ENCODE measurements around the gene GDPD2. TPM values are rescaled to one million over a fixed set of nuclear protein-coding genes. Genes with fewer than 3 reads are reported as not detected.

The GDPD2 gene
- total and polyA plus RNA-seq, 2 donors from 2014 or later: 2.5 to 7.0 TPM

DNA sequence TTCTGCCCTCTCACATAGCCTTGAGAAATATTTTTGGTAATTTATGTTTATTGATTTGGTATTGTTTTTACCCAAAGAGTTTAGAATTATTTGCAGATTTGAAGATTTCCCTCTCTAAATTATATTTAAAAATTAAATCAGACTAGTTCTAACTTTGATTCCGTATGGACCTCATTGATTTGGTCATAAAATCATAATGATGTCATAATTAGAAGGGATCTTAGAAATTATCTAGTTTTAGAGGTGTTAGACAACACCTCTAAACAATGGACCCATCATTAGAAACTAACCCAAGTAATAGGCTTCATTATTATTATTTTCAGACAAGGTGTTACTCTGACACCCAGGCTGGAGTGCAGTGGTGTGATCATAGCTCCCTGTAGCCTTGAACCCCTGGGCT lies 45.6 kb downstream of the GDPD2 start:
- no peaks in the 10 kb centered on the region for H3K9me3 ChIP-seq (ENCODE audit: control insufficient read depth in 2 of 3, insufficient read depth in 1 of 3, low read length in 3 of 3)
- DNase-seq (no peak), FAIRE-seq (no peak)
- H3K9ac ChIP-seq (ENCODE audit: low read length in 3 of 3): no peak overlapping the region
- no peaks in the 10 kb centered on the region for H3K36me3 ChIP-seq (ENCODE audit: control insufficient read depth in 2 of 3, insufficient read depth in 3 of 3, low read length in 3 of 3)
- H3K4me3 ChIP-seq (ENCODE audit: low read length in 3 of 3): no peak overlapping the region
- intact Hi-C loops (cut with DNase I): no loop called here
- H3K27me3 ChIP-seq (ENCODE audit: control insufficient read depth, insufficient read depth, low read length): no peaks in the 10 kb centered on the region
- H3K27ac ChIP-seq (ENCODE audit: low read depth in 2 of 2, low read length in 2 of 2): no peak overlapping the region
- H3K4me1 ChIP-seq (ENCODE audit: control insufficient read depth in 2 of 3, insufficient read depth in 2 of 3, low read depth in 1 of 3, low read length in 3 of 3): no peaks in the 10 kb centered on the region
- TF ChIP-seq CTCF (IDR thresholded peaks at IDR 0.05; ENCODE audit: borderline replicate concordance, extremely low read depth, insufficient read depth): no peak

DNA sequence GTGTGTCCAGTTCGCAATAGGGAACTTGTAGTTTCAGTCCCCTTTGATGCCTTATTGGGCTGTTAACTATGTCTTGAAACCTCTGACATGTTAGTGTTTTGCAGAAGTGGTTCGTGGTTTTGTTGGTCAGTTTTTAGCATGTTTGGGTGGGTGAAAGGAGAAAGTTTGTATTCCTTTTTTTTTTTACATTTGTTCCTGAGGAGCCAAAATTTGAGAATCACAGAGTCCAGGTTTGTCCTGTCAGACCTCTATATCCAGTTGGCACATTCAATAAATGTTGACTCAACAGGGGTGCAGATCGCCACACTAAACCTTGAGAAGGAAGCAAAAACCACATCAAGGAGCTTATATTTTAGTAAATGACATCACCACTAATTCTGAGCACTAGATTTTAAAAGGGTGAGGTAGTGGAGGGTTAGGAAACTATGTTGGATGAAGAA lies 47.8 kb downstream of the GDPD2 start:
- Histone ChIP-seq H3K4me1 (ENCODE audit: control insufficient read depth in 2 of 3, insufficient read depth in 2 of 3, low read depth in 1 of 3, low read length in 3 of 3) (no peaks in the 10 kb centered on the region), H3K9me3 (ENCODE audit: control insufficient read depth in 2 of 3, insufficient read depth in 1 of 3, low read length in 3 of 3) (no peaks in the 10 kb centered on the region), H3K9ac (ENCODE audit: low read length in 3 of 3) (no peak overlapping the region), H3K27ac (ENCODE audit: low read depth in 2 of 2, low read length in 2 of 2) (no peak overlapping the region), H3K36me3 (ENCODE audit: control insufficient read depth in 2 of 3, insufficient read depth in 3 of 3, low read length in 3 of 3) (no peaks in the 10 kb centered on the region), H3K27me3 (ENCODE audit: control insufficient read depth, insufficient read depth, low read length) (no peaks in the 10 kb centered on the region), H3K4me3 (ENCODE audit: low read length in 3 of 3) (no peak overlapping the region)
- DNase-seq: no peak
- FAIRE-seq: no peak
- no peak for TF ChIP-seq CTCF (IDR thresholded peaks at IDR 0.05; ENCODE audit: borderline replicate concordance, extremely low read depth, insufficient read depth)
- intact Hi-C loops (cut with DNase I): no loop called here

DNA sequence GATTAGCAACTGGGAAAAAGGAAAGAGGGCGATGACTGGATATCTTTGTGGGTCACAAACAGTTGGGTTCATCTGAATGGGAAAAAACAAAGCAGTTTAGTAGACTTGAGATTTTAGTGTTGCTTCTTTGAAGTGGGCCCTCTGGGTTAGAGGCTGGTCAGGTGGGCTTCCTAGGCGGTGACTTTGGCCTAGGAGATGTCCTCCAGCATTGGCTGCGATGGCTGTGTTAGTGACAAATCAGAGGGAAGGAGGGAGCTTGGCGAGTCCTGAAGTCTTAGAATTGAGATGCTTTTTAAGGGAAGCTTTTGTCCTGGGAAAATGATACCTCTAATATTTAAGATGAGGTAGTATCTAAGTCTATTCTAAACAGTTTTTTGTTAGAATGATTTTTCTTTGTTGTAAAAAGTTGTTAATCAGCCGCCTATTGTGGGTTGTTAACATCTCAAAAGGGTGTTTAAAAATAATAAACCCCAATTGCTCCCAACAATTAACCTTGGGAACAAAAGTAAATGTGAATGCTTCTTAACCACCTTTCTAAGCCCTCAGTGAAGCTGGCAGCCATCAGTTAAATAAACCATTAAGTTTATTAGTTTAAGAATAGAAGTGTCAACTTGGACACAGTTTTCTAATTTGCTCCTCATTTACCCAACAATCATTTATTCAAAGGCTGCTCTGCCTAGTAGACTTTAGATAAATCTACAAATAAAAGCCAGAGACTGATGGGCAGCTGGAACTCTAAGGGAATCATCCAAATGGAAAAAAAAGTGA lies 53.2 kb downstream of the GDPD2 start:
- DNase-seq (no peak), FAIRE-seq (no peak)
- no peaks in the 10 kb centered on the region for H3K9me3 ChIP-seq (ENCODE audit: control insufficient read depth in 2 of 3, insufficient read depth in 1 of 3, low read length in 3 of 3)
- H3K36me3 ChIP-seq (ENCODE audit: control insufficient read depth in 2 of 3, insufficient read depth in 3 of 3, low read length in 3 of 3): no peaks in the 10 kb centered on the region
- peaks cover 0 to 20% (median 14%) of the 10 kb centered on the region in 3 donors for H3K4me1 ChIP-seq (ENCODE audit: control insufficient read depth in 2 of 3, insufficient read depth in 2 of 3, low read depth in 1 of 3, low read length in 3 of 3)
- no peak overlapping the region for H3K4me3 ChIP-seq (ENCODE audit: low read length in 3 of 3)
- intact Hi-C loops (cut with DNase I): no loop called here
- H3K27ac ChIP-seq (ENCODE audit: low read depth in 2 of 2, low read length in 2 of 2): peak overlapping the region; percentile 74 to 81
- no peak for TF ChIP-seq CTCF (IDR thresholded peaks at IDR 0.05; ENCODE audit: borderline replicate concordance, extremely low read depth, insufficient read depth)
- no peak overlapping the region for H3K9ac ChIP-seq (ENCODE audit: low read length in 3 of 3)
- H3K27me3 ChIP-seq (ENCODE audit: control insufficient read depth, insufficient read depth, low read length): no peaks in the 10 kb centered on the region

All from kidney (tissue), 14 donors.